Erythroblast (primary cell): ENCODE data around the gene MUC5AC.

Experiments used
- GATA1 ChIP-seq: IDR thresholded peaks from 2 replicates; pipeline ENCODE4 v1.6.1; 2011; ENCODE audit warnings: low read depth, mild to moderate bottlenecking, control low read depth, low read length, moderate library complexity
- POLR2A ChIP-seq: IDR thresholded peaks from 2 replicates; pipeline ENCODE4 v1.6.1; 2011; ENCODE audit warnings: mild to moderate bottlenecking, low read length

DNA sequence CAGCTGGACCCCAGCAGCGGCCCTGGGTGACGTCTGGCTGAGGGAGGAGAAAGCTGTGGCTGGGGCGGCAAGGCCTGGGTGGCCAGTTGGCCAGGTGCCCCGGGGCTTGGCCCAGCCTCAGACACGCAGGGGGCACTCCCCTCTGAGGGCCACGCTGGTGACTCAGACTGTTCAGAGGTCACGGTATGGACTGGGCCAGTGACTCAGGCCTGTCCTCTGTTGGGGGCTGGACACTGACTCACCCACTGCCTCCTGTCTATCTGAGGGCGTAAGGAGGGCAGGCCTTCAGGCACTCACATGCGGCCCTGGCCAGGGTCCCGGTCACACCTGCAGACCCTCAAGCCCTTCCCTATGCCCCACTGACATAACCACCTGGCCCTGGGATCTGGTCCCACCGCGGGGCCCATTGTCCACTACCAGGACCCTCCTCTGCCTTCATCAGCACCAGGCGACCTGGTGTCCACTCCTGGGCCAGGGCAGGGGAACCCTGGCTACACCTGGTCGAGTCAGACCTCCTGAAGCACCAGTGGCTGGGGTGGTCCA lies 3.7 kb upstream of the MUC5AC start:
- TF ChIP-seq POLR2A (no peak), GATA1 (no peak)
